HUES6 (cell line): Measurements from ENCODE around the gene CFAP210.
A peak's percentile ranks its signal among the peaks of the same experiment; 100 is the strongest.

Source experiments
- H3K27ac ChIP-seq: 2 replicates; pipeline ENCODE4 v1.7.0; 2013; ENCODE audit warnings: low read depth, mild to moderate bottlenecking, low read length, inconsistent platforms
- H3K27me3 ChIP-seq: 2 replicates; pipeline ENCODE4 v1.6.1; 2013; ENCODE audit warnings: low read length; ENCODE audit not compliant: control insufficient read depth, insufficient read depth
- H3K36me3 ChIP-seq: 2 replicates; pipeline ENCODE4 v1.6.1; 2013; ENCODE audit warnings: low read length; ENCODE audit not compliant: control insufficient read depth, insufficient read depth
- H3K4me1 ChIP-seq: 2 replicates; pipeline ENCODE4 v1.6.1; 2013; ENCODE audit warnings: low read length; ENCODE audit not compliant: control insufficient read depth, insufficient read depth
- H3K4me3 ChIP-seq: 2 replicates; pipeline ENCODE4 v1.5.1; 2013; ENCODE audit warnings: low read depth, low read length
- H3K9ac ChIP-seq: one replicate; pipeline ENCODE4 v1.6.1; 2013; ENCODE audit warnings: mild to moderate bottlenecking, low read length
- H3K9me3 ChIP-seq: 2 replicates; pipeline ENCODE4 v1.6.1; 2013; ENCODE audit warnings: low read depth, low read length; ENCODE audit not compliant: control insufficient read depth, insufficient read depth

CFAP210 gene

GRCh38 chr2:169694113-169694893, at the start of gene CFAP210, which contains the start of gene PHOSPHO2:
Gene CFAP210, minus strand, starts transcription at chr2:169694405. Its CDS starts 78 bp downstream, at chr2:169694327.
Gene PHOSPHO2, plus strand, starts transcription at chr2:169694469. Its CDS starts 6,503 bp downstream, at chr2:169700972.
- peaks cover 7% of the 10 kb centered on the region for H3K36me3 ChIP-seq
- H3K27me3 ChIP-seq: no peaks in the 10 kb centered on the region; the same call in 1 of the 2 replicates
- H3K4me3 ChIP-seq: peak within 1 kb of the TSS; percentile 73
- H3K9me3 ChIP-seq: no peaks in the 10 kb centered on the region
- peak within 1 kb of the TSS; percentile 74 for H3K9ac ChIP-seq
- H3K4me1 ChIP-seq: no peaks in the 10 kb centered on the region; the same call in 1 of the 2 replicates
- peak within 1 kb of the TSS; percentile 76 for H3K27ac ChIP-seq

GRCh38 chr2:169743549-169743948, 49.3 kb upstream of the CFAP210 start:
- H3K27me3 ChIP-seq: no peaks in the 10 kb centered on the region
- H3K27ac ChIP-seq: no peak overlapping the region
- no peak overlapping the region for H3K9ac ChIP-seq
- H3K9me3 ChIP-seq: no peaks in the 10 kb centered on the region
- no peak overlapping the region for H3K4me3 ChIP-seq
- H3K36me3 ChIP-seq: peaks cover 78% of the 10 kb centered on the region
- no peaks in the 10 kb centered on the region for H3K4me1 ChIP-seq

- H3K4me3 ChIP-seq: no peak overlapping the region
- no peak overlapping the region for H3K27ac ChIP-seq
- peaks cover 49% of the 10 kb centered on the region for H3K36me3 ChIP-seq
- no peak overlapping the region for H3K9ac ChIP-seq
- H3K9me3 ChIP-seq: no peaks in the 10 kb centered on the region
- H3K4me1 ChIP-seq: peaks cover 21% of the 10 kb centered on the region
- H3K27me3 ChIP-seq: no peaks in the 10 kb centered on the region
Measured at GRCh38 chr2:169739351-169739750, 45.1 kb upstream of the CFAP210 start.

GRCh38 chr2:169738566-169739229, 44.5 kb upstream of the CFAP210 start:
- Histone ChIP-seq H3K27ac (no peak overlapping the region), H3K27me3 (no peaks in the 10 kb centered on the region), H3K9me3 (no peaks in the 10 kb centered on the region), H3K36me3 (peaks cover 43% of the 10 kb centered on the region), H3K9ac (no peak overlapping the region), H3K4me3 (no peak overlapping the region), H3K4me1 (peaks cover 21% of the 10 kb centered on the region)

- peaks cover 7% of the 10 kb centered on the region; the same call in 1 of the 2 replicates for H3K27me3 ChIP-seq
- H3K9ac ChIP-seq: no peak overlapping the region
- no peak overlapping the region for H3K27ac ChIP-seq
- peak overlapping the region; percentile 22; the same call in 1 of the 2 replicates for H3K4me3 ChIP-seq
- no peaks in the 10 kb centered on the region for H3K9me3 ChIP-seq
- peaks cover 21% of the 10 kb centered on the region for H3K4me1 ChIP-seq
- H3K36me3 ChIP-seq: peaks cover 27% of the 10 kb centered on the region
Measured at GRCh38 chr2:169736902-169737301, 42.7 kb upstream of the CFAP210 start.

GRCh38 chr2:169735623-169736022, 41.4 kb upstream of the CFAP210 start:
- Histone ChIP-seq H3K36me3 (peaks cover 14% of the 10 kb centered on the region), H3K4me3 (peak overlapping the region; percentile 77), H3K9ac (no peak overlapping the region), H3K27me3 (peaks cover 7% of the 10 kb centered on the region; the same call in 1 of the 2 replicates), H3K27ac (no peak overlapping the region), H3K9me3 (no peaks in the 10 kb centered on the region), H3K4me1 (peaks cover 21% of the 10 kb centered on the region)

GRCh38 chr2:169734169-169734847, 40.1 kb upstream of the CFAP210 start:
- Histone ChIP-seq H3K9me3 (no peaks in the 10 kb centered on the region), H3K4me3 (peak overlapping the region; percentile 77), H3K9ac (peak overlapping the region; percentile 78), H3K36me3 (peaks cover 6% of the 10 kb centered on the region), H3K27me3 (peaks cover 7% of the 10 kb centered on the region; the same call in 1 of the 2 replicates), H3K27ac (no peak overlapping the region), H3K4me1 (peaks cover 21% of the 10 kb centered on the region)

- H3K9ac ChIP-seq: peak overlapping the region; percentile 78
- H3K27ac ChIP-seq: no peak overlapping the region
- no peaks in the 10 kb centered on the region for H3K9me3 ChIP-seq
- H3K36me3 ChIP-seq: 0 out of 2 replicates have a peak, but pooled peaks cover 3% of the 10 kb centered on the region
- H3K4me1 ChIP-seq: peaks cover 21% of the 10 kb centered on the region
- peaks cover 7% of the 10 kb centered on the region; the same call in 1 of the 2 replicates for H3K27me3 ChIP-seq
- peak overlapping the region; percentile 77 for H3K4me3 ChIP-seq
Measured at GRCh38 chr2:169732583-169733358, 38.6 kb upstream of the CFAP210 start.

- H3K36me3 ChIP-seq: 0 out of 2 replicates have a peak, but pooled peaks cover 3% of the 10 kb centered on the region
- H3K27me3 ChIP-seq: peaks cover 7% of the 10 kb centered on the region; the same call in 1 of the 2 replicates
- no peaks in the 10 kb centered on the region for H3K9me3 ChIP-seq
- H3K27ac ChIP-seq: no peak overlapping the region
- no peak overlapping the region for H3K4me3 ChIP-seq
- H3K9ac ChIP-seq: no peak overlapping the region
- H3K4me1 ChIP-seq: peaks cover 21% of the 10 kb centered on the region
Measured at GRCh38 chr2:169732075-169732474, 37.9 kb upstream of the CFAP210 start.

- Histone ChIP-seq H3K9me3 (no peaks in the 10 kb centered on the region), H3K27ac (no peak overlapping the region), H3K4me1 (no peaks in the 10 kb centered on the region), H3K36me3 (no peaks in the 10 kb centered on the region), H3K9ac (no peak overlapping the region), H3K4me3 (no peak overlapping the region), H3K27me3 (peaks cover 7% of the 10 kb centered on the region; the same call in 1 of the 2 replicates)
Measured at GRCh38 chr2:169729274-169729605, 35.0 kb upstream of the CFAP210 start.
